Suppressor macrophage treated with lipopolysaccharide for 4 hours (primary cell): ENCODE data around the gene DNAAF9.

Source experiments
- DNase-seq: peaks from one replicate; pipeline ENCODE4 v3.0.0-alpha.2; 2020

The DNAAF9 gene

GRCh38 chr20:3364323-3365013, 43.0 kb downstream of the DNAAF9 start:
- DNase-seq = no peak

DNA sequence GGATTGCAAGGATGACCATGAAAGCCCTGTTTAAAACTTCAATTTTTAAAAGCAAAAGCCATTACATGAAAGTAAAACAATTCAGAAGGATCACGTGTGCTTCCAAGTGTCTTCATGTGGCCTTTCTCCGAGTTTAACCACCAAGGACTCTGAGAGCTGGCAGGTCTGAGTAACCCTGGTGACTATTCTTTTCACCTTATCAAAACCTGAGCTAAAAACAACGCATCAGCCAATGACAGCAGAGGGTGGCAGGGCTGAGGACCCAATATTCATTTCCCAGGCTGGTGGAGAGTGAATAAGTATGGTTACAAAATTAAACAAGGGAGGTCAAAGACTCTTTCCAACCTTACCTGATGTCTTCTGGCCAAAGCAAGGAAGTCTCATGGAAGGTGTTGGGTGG, 46.7 kb downstream of the DNAAF9 start:
- DNase-seq = no peak

- no peak for DNase-seq
These were observed 48.7 kb downstream of the DNAAF9 start for GRCh38 chr20:3358676-3359340.
